NCI-H1694 (cell line): ENCODE results near the gene DST.
"Not testable (repeated sequence)": the region's sequence is repeated elsewhere in the genome, so short reads cannot be mapped to it uniquely, and the experiment has no call there.

ENCODE experiments used
- DNase-seq: peaks from one replicate; lab custom pipeline; 2025; lab: John Stamatoyannopoulos, UW

DST gene

GRCh38 chr6:56663344-56663743 lies 20.7 kb upstream of the DST start:
- DNase-seq: no peak

GRCh38 chr6:56661338-56661737 lies 18.6 kb upstream of the DST start:
- not testable (repeated sequence) for DNase-seq

GRCh38 chr6:56660381-56660730 lies 17.7 kb upstream of the DST start:
- DNase-seq: no peak

- no peak for DNase-seq
Observed at GRCh38 chr6:56659721-56660380, 17.2 kb upstream of the DST start.

GRCh38 chr6:56658326-56658725 lies 15.6 kb upstream of the DST start:
- DNase-seq: no peak

GRCh38 chr6:56657354-56657753 lies 14.7 kb upstream of the DST start:
- no peak for DNase-seq

GRCh38 chr6:56656466-56656865 lies 13.8 kb upstream of the DST start:
- no peak for DNase-seq

- DNase-seq: no peak
Observed at GRCh38 chr6:56655996-56656395, 13.3 kb upstream of the DST start.

GRCh38 chr6:56655249-56655648 lies 12.6 kb upstream of the DST start:
- DNase-seq: no peak

GRCh38 chr6:56652994-56653393 lies 10.3 kb upstream of the DST start:
- DNase-seq: no peak

GRCh38 chr6:56652231-56652630 lies 9.5 kb upstream of the DST start:
- DNase-seq: no peak

GRCh38 chr6:56650191-56650590 lies 7.5 kb upstream of the DST start:
- DNase-seq: no peak

GRCh38 chr6:56649782-56650181 lies 7.1 kb upstream of the DST start:
- no peak for DNase-seq

GRCh38 chr6:56649053-56649769 lies 6.5 kb upstream of the DST start:
- DNase-seq: no peak

- no peak for DNase-seq
Observed at GRCh38 chr6:56647172-56647762, 4.6 kb upstream of the DST start.

- no peak for DNase-seq
Observed at GRCh38 chr6:56644366-56644765, 1.7 kb upstream of the DST start.

- DNase-seq: no peak
Observed at GRCh38 chr6:56643379-56644089, 845 bp upstream of the DST start.

GRCh38 chr6:56640374-56640773 lies 2.3 kb downstream of the DST start:
- no peak for DNase-seq

GRCh38 chr6:56638760-56639159 lies 3.9 kb downstream of the DST start:
- DNase-seq: no peak

- DNase-seq: peak; percentile 45
Observed at GRCh38 chr6:56637640-56638039, 5.0 kb downstream of the DST start.

GRCh38 chr6:56628105-56628504 lies 14.6 kb downstream of the DST start:
- DNase-seq: no peak

- DNase-seq: no peak
Observed at GRCh38 chr6:56625356-56625755, 17.3 kb downstream of the DST start.

GRCh38 chr6:56624728-56625069 lies 18.0 kb downstream of the DST start:
- DNase-seq: no peak
